Keratinocyte (primary cell): ENCODE measurements around the gene HCAR2. TPM values are rescaled to one million over a fixed set of nuclear protein-coding genes. Genes with fewer than 3 reads are reported as not detected.

Source experiments
- DNase-seq: peaks from one replicate; pipeline ENCODE4 v3.0.0-alpha.2; 2011; ENCODE audit warnings: low read depth, missing footprints, low spot score
- FAIRE-seq: peaks from 2 replicates; lab custom pipeline; 2011; peaks lifted over from hg19 to GRCh38; lab: Jason Lieb, UNC
- H2AFZ ChIP-seq: 2 replicates; pipeline ENCODE4 v1.6.0; 2012; ENCODE audit warnings: low read length, control low read depth, inconsistent platforms; ENCODE audit not compliant: control insufficient read depth
- H3K27ac ChIP-seq: 2 replicates; pipeline ENCODE4 v1.5.1; 2011; ENCODE audit warnings: low read length; ENCODE audit not compliant: control insufficient read depth, insufficient read depth
- H3K27me3 ChIP-seq: 3 replicates; pipeline ENCODE4 v1.6.0; 2011; ENCODE audit warnings: low read length; ENCODE audit not compliant: control insufficient read depth, insufficient read depth; ENCODE audit errors: extremely low read depth
- H3K36me3 ChIP-seq, 2 experiments: 2 replicates in 1 of 2; 3 replicates in 1 of 2; pipeline ENCODE4 v1.5.1; 2011; ENCODE audit warnings: low read length in 2 of 2, mild to moderate bottlenecking in 1 of 2; ENCODE audit not compliant: control insufficient read depth in 2 of 2, insufficient read depth in 2 of 2; ENCODE audit errors: extremely low read depth in 1 of 2
- H3K4me1 ChIP-seq: 3 replicates; pipeline ENCODE4 v1.5.1; 2011; ENCODE audit warnings: low read length; ENCODE audit not compliant: control insufficient read depth, insufficient read depth; ENCODE audit errors: extremely low read depth
- H3K4me2 ChIP-seq: 3 replicates; pipeline ENCODE4 v1.6.0; 2011; ENCODE audit warnings: low read depth, low read length; ENCODE audit not compliant: control insufficient read depth, insufficient read depth; ENCODE audit errors: extremely low read depth
- H3K4me3 ChIP-seq, 3 experiments: fragments of 200-600 bp in 1 of 3; sonication (generic) in 1 of 3; 2 replicates in 2 of 3; 3 replicates in 1 of 3; pipeline ENCODE4 v1.5.1; 2011 to 2016; ENCODE audit warnings: low read length in 3 of 3, mild to moderate bottlenecking in 3 of 3, control low read depth in 2 of 3, inconsistent platforms in 1 of 3, low read depth in 1 of 3, mixed read lengths in 1 of 3, mixed run types in 1 of 3, moderate library complexity in 1 of 3; ENCODE audit not compliant: control insufficient read depth in 2 of 3, insufficient read depth in 2 of 3; ENCODE audit errors: extremely low read depth in 1 of 3
- H3K79me2 ChIP-seq: 2 replicates; pipeline ENCODE4 v1.6.0; 2012; ENCODE audit warnings: low read length; ENCODE audit not compliant: control insufficient read depth, insufficient read depth
- H3K9ac ChIP-seq: 3 replicates; pipeline ENCODE4 v1.6.0; 2011; ENCODE audit warnings: low read length; ENCODE audit not compliant: control insufficient read depth, insufficient read depth; ENCODE audit errors: extremely low read depth
- H3K9me1 ChIP-seq: 3 replicates; pipeline ENCODE4 v1.6.0; 2011; ENCODE audit warnings: low read length; ENCODE audit not compliant: control insufficient read depth, insufficient read depth; ENCODE audit errors: extremely low read depth
- H3K9me3 ChIP-seq: 2 replicates; pipeline ENCODE4 v1.5.1; 2012; ENCODE audit warnings: low read depth, low read length; ENCODE audit not compliant: control insufficient read depth
- H4K20me1 ChIP-seq: 3 replicates; pipeline ENCODE4 v1.6.0; 2011; ENCODE audit warnings: low read length; ENCODE audit not compliant: control insufficient read depth, insufficient read depth; ENCODE audit errors: extremely low read depth
- EZH2 ChIP-seq: IDR thresholded peaks from one replicate; pipeline ENCODE4 v1.6.1; 2012; ENCODE audit warnings: inconsistent platforms, mild to moderate bottlenecking, low read length, moderate library complexity
- dilution Hi-C: fragments of 300-500 bp; cut with MboI; formaldehyde crosslinking; loops from one replicate; pipeline ENCODE4 v1.7.0; 2020; ENCODE audit warnings: low sequenced_read_pairs; ENCODE audit not compliant: extremely low pct_ligation_motif_present
- polyA plus RNA-seq, 5 experiments: library from polyadenylated mRNA; depleted of rRNA in 3 of 5; stranded (reverse) in 3 of 5; stranded (forward) in 1 of 5; unstranded in 1 of 5; fragments of >200 nt; gene quantifications; 1 replicate in 1 of 5; 2 replicates in 3 of 5; 3 replicates in 1 of 5; pipeline versions ENCODE4 v1.2.1 to v1.2.3, GENCODE V29; 2011 to 2012; ENCODE audit warnings: missing spikeins in 2 of 5, low read depth in 1 of 5, low replicate concordance in 1 of 5
- TF ChIP-seq, protein P1 (sequence below), 3 experiments: IDR thresholded peaks in 1 of 3; conservative IDR thresholded peaks in 1 of 3; optimal IDR thresholded peaks in 1 of 3; 2 replicates in 2 of 3; 3 replicates in 1 of 3; pipeline versions ENCODE3 to v1.5.1; 2011; ENCODE audit warnings: low read length in 3 of 3, mild to moderate bottlenecking in 3 of 3, moderate library complexity in 2 of 3, control low read depth in 1 of 3, inconsistent platforms in 1 of 3; ENCODE audit not compliant: insufficient read depth in 2 of 3; ENCODE audit errors: extremely low read depth in 1 of 3

Gene HCAR2
- polyA plus RNA-seq, 1 donor (not counting 4 experiments of a cell fraction or from before 2014, with no cell fraction given) = 18.3 TPM

DNA sequence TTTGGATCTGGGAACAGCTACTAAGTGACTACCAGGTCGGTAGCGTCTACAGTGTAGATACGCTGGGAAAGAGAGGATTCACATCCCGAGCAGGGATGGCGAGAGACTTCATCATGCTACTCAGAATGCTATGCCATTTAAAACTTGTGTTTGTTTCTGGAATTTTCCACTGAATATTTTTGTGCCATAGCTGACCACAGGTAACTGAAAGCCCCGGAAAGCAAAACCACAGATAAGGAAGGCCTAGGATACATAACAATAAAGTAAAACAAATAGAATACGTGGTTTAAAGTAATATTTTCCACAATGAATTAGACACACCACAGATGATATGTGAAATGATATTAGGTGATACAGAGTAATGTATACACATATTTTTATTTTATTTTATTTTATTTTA, 35.4 kb upstream of the HCAR2 start:
- Histone ChIP-seq H3K27ac (no peak overlapping the region), H4K20me1 (no peaks in the 10 kb centered on the region), H3K9ac (no peak overlapping the region), H3K4me2 (no peak overlapping the region), H2AFZ (no peak overlapping the region), H3K4me3 (no peak overlapping the region), H3K9me1 (no peaks in the 10 kb centered on the region), H3K36me3 (no peaks in the 10 kb centered on the region), H3K79me2 (no peaks in the 10 kb centered on the region), H3K4me1 (no peaks in the 10 kb centered on the region), H3K27me3 (no peaks in the 10 kb centered on the region), H3K9me3 (no peaks in the 10 kb centered on the region)
- no peak for FAIRE-seq
- no peak for DNase-seq
- TF ChIP-seq, protein P1, sequence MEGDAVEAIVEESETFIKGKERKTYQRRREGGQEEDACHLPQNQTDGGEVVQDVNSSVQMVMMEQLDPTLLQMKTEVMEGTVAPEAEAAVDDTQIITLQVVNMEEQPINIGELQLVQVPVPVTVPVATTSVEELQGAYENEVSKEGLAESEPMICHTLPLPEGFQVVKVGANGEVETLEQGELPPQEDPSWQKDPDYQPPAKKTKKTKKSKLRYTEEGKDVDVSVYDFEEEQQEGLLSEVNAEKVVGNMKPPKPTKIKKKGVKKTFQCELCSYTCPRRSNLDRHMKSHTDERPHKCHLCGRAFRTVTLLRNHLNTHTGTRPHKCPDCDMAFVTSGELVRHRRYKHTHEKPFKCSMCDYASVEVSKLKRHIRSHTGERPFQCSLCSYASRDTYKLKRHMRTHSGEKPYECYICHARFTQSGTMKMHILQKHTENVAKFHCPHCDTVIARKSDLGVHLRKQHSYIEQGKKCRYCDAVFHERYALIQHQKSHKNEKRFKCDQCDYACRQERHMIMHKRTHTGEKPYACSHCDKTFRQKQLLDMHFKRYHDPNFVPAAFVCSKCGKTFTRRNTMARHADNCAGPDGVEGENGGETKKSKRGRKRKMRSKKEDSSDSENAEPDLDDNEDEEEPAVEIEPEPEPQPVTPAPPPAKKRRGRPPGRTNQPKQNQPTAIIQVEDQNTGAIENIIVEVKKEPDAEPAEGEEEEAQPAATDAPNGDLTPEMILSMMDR (optimal IDR thresholded peaks at IDR 0.05 in 1 of 3, IDR thresholded peaks at IDR 0.05 in 1 of 3, conservative IDR thresholded peaks at IDR 0.05 in 1 of 3; ENCODE audit: extremely low read depth in 1 of 3, insufficient read depth in 2 of 3, low read length in 3 of 3) = no peak
- no peak for TF ChIP-seq EZH2
- dilution Hi-C loops = no loop called here

DNA sequence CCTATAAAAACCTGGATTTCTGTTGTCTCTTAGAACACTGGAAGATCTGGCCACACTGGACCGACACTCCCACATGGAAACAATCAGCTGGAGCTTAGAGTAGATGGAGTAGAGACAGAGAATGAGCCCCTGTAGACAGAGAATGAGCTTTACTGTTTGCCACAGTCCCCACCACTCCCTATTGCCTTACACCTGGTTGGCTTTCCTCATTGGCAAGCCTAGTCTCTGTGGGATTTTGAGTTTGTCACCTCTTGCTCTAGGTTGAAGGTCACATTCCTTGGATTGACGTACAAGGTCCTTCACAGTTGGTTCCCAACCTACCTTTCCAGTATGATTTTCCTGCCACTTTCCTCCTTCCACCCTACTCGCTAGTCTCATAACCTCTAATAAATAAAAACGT, 29.5 kb upstream of the HCAR2 start:
- FAIRE-seq = no peak
- DNase-seq = no peak
- no peak overlapping the region for H2AFZ ChIP-seq
- no peak overlapping the region for H3K9ac ChIP-seq
- H3K4me1 ChIP-seq = no peaks in the 10 kb centered on the region
- H3K36me3 ChIP-seq = no peaks in the 10 kb centered on the region
- no peak overlapping the region for H3K4me3 ChIP-seq
- H3K27ac ChIP-seq = no peak overlapping the region
- TF ChIP-seq, protein P1 (optimal IDR thresholded peaks at IDR 0.05 in 1 of 3, IDR thresholded peaks at IDR 0.05 in 1 of 3, conservative IDR thresholded peaks at IDR 0.05 in 1 of 3; ENCODE audit: extremely low read depth in 1 of 3, insufficient read depth in 2 of 3, low read length in 3 of 3) = no peak
- no peak for TF ChIP-seq EZH2
- H3K4me2 ChIP-seq = no peak overlapping the region
- no peaks in the 10 kb centered on the region for H3K27me3 ChIP-seq
- dilution Hi-C loops = no loop called here
- H3K79me2 ChIP-seq = no peaks in the 10 kb centered on the region
- H3K9me1 ChIP-seq = no peaks in the 10 kb centered on the region
- H4K20me1 ChIP-seq = no peaks in the 10 kb centered on the region
- no peaks in the 10 kb centered on the region for H3K9me3 ChIP-seq
